Stomach (tissue), 9 donors: ENCODE data around the gene SORCS1. TPM values are rescaled to one million over a fixed set of nuclear protein-coding genes. Genes with fewer than 3 reads are reported as not detected.

Experiments
- DNase-seq, 2 donors: peaks; one replicate each; pipeline versions ENCODE4 v3.0.0 to v3.0.0-alpha.2; 2013 to 2019
- H3K27ac ChIP-seq, 5 donors: fragments of 200-600 bp in 4 of 5; sonication (generic) in 4 of 5; one replicate each; pipeline ENCODE4 v1.5.1; 2013 to 2019; ENCODE audit warnings: mild to moderate bottlenecking in 1 of 5, moderate library complexity in 1 of 5
- H3K27me3 ChIP-seq, 3 donors: fragments of 200-600 bp; sonication (generic); one replicate each; pipeline ENCODE4 v1.5.1; 2017 to 2019; ENCODE audit warnings: mixed run types in 1 of 3
- H3K36me3 ChIP-seq, 4 donors: fragments of 200-600 bp; sonication (generic); 1 replicate in 3 of 4; 2 replicates in 1 of 4; pipeline ENCODE4 v1.5.1; 2016 to 2019
- H3K4me1 ChIP-seq, 4 donors: fragments of 200-600 bp; sonication (generic); one replicate each; pipeline ENCODE4 v1.5.1; 2016 to 2019
- H3K4me3 ChIP-seq, 4 donors: fragments of 200-600 bp; sonication (generic) in 3 of 4; one replicate each; pipeline ENCODE4 v1.5.1; 2016 to 2019; ENCODE audit warnings: mild to moderate bottlenecking in 1 of 4
- H3K9me3 ChIP-seq, 4 donors: fragments of 200-600 bp; sonication (generic); one replicate each; pipeline ENCODE4 v1.5.1; 2016 to 2019
- EP300 ChIP-seq: sonication (generic); formaldehyde crosslinking; IDR thresholded peaks from one replicate; pipeline ENCODE4 v1.6.1; 2017; ENCODE audit warnings: antibody characterized with exemption
- POLR2A ChIP-seq, 4 donors: fragments of 450-650 bp; IDR thresholded peaks; one replicate each; pipeline ENCODE4 v1.6.1; 2016; ENCODE audit warnings: antibody characterized with exemption in 4 of 4, control low read depth in 2 of 4, mild to moderate bottlenecking in 1 of 4, moderate library complexity in 1 of 4
- POLR2AphosphoS5 ChIP-seq, 3 donors: sonication (generic); formaldehyde crosslinking; IDR thresholded peaks; one replicate each; pipeline ENCODE4 v1.6.1; 2016; ENCODE audit warnings: antibody characterized with exemption in 3 of 3
- WGBS, 5 donors: extraction: QIAGEN DNeasy Blood & Tissue Kit in 3 of 5; methylation state at CpG; one replicate each; pipeline versions ENCODE4 v1.1.5 to v1.1.7; 2013 to 2018; 5-methylcytosine and 5-hydroxymethylcytosine counted together
- intact Hi-C: fragments of 100-400 bp; cut with DNase I; formaldehyde crosslinking; loops from one replicate; pipeline ENCODE4 v1.15.1; 2023; ENCODE audit warnings: low total_unique reads
- polyA plus RNA-seq, 3 donors: library from polyadenylated mRNA; stranded (reverse); fragments of 200-250 nt; gene quantifications; one replicate each; pipeline ENCODE4 v1.2.3, GENCODE V29; 2013
- total RNA-seq, 5 donors: library from RNA; depleted of rRNA; stranded (reverse); fragments of >200 nt; gene quantifications; one replicate each; pipeline versions ENCODE4 v1.1.0 to v1.2.3, GENCODE V29; 2014 to 2016
- TF ChIP-seq, protein P1 (sequence below), 7 experiments: fragments of 450-650 bp in 4 of 7; fragments of 200-600 bp in 3 of 7; sonication (generic) in 3 of 7; IDR thresholded peaks; one replicate each; pipeline ENCODE4 v1.5.1; 2016 to 2019; ENCODE audit warnings: antibody characterized with exemption in 7 of 7, control low read depth in 2 of 7, mild to moderate bottlenecking in 1 of 7
- donor health status: healthy with polysubstance abuse.
- donor health status: Bipolar disorder and iron deficiency.
- donor health status: healthy.

SORCS1 gene
- total and polyA plus RNA-seq, 8 donors, result 0.25 to 10.1 (median 0.69) TPM

DNA sequence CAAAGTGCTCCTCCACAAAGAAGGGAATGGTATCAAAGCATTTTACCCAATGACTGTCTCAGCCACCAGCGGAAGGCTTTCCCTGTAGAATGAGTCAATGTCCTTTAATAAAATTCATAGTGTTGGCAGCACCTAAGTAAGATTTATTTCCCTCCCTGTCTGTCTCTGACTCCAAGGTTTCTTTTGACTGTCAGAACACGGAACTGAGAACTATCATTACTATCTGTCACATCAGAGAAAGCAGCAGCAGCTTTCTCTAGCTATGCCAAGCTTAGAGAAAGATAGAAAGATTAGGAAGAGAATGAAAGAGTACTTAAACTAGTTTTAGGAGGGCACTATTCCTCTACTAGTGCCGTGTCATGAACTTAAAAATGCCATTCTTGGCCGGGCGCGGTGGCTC, 400.1 kb downstream of the SORCS1 start:
- Histone ChIP-seq H3K4me3 (no peak overlapping the region), H3K27me3 (no peaks in the 10 kb centered on the region), H3K9me3 (no peaks in the 10 kb centered on the region), H3K36me3 (no peaks in the 10 kb centered on the region), H3K27ac (no peak overlapping the region), H3K4me1 (no peaks in the 10 kb centered on the region)
- intact Hi-C loops, result no loop called here
- TF ChIP-seq POLR2AphosphoS5 (IDR thresholded peaks at IDR 0.05), result no peak
- TF ChIP-seq POLR2A (IDR thresholded peaks at IDR 0.05), result no peak
- TF ChIP-seq, protein P1, sequence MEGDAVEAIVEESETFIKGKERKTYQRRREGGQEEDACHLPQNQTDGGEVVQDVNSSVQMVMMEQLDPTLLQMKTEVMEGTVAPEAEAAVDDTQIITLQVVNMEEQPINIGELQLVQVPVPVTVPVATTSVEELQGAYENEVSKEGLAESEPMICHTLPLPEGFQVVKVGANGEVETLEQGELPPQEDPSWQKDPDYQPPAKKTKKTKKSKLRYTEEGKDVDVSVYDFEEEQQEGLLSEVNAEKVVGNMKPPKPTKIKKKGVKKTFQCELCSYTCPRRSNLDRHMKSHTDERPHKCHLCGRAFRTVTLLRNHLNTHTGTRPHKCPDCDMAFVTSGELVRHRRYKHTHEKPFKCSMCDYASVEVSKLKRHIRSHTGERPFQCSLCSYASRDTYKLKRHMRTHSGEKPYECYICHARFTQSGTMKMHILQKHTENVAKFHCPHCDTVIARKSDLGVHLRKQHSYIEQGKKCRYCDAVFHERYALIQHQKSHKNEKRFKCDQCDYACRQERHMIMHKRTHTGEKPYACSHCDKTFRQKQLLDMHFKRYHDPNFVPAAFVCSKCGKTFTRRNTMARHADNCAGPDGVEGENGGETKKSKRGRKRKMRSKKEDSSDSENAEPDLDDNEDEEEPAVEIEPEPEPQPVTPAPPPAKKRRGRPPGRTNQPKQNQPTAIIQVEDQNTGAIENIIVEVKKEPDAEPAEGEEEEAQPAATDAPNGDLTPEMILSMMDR (IDR thresholded peaks at IDR 0.05), result no peak
- 87 to 92% (median 89%) methylated on average over 6 of the region's 6 CpGs for WGBS, 5 donors
- DNase-seq, result no peak

DNA sequence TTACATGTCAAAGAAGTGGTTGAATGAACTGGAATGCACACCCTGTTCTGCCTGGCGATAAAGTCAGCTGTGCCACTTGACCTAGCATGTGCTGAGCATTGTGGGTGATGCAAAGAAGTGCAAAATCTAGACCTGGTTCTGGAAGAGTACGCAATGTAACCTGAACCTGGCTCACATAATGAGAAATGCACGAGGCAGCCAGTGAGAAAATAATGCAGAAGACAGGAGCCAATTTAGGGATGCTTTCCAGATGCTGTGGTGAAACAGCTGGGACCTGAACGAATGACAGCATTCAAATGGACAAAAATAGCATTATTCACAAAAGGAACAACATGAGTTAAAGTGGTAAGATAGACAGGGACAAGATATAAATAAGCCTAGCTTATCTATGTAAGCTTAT, 402.6 kb downstream of the SORCS1 start:
- TF ChIP-seq POLR2AphosphoS5 (IDR thresholded peaks at IDR 0.05), result no peak
- TF ChIP-seq EP300, result no peak
- no peak for TF ChIP-seq POLR2A (IDR thresholded peaks at IDR 0.05)
- TF ChIP-seq, protein P1 (IDR thresholded peaks at IDR 0.05), result no peak
- H3K27me3 ChIP-seq, result no peaks in the 10 kb centered on the region
- DNase-seq, result peak in 1 of 2 donors; percentile 37
- no peaks in the 10 kb centered on the region for H3K9me3 ChIP-seq
- no peak overlapping the region for H3K4me3 ChIP-seq
- no peak overlapping the region for H3K27ac ChIP-seq
- WGBS, 5 donors, result 58 to 68% (median 65%) methylated on average over 4 of the region's 4 CpGs
- intact Hi-C loops, result no loop called here
- H3K4me1 ChIP-seq, result no peaks in the 10 kb centered on the region
- no peaks in the 10 kb centered on the region for H3K36me3 ChIP-seq

DNA sequence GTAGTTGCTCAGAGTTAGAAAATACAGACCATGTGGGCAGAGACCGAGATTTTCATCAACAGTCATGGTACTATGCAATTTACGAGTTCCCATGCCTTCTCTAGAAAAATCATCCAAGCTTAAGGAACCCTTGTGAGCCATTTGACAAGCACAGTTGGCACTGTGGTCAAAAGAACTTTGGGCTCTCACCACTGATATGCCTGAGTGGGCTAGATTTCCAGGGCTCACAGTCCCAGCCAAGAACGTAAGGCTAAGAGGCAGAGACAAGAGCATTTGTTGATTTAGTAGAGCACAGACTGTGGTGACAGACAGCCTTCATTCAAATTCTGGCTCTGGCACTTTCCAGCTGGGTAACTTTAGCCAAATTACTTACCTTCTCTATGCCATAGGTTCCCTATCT, 407.0 kb downstream of the SORCS1 start:
- WGBS, 5 donors, result 62 to 73% (median 67%) methylated on average over 3 of the region's 3 CpGs
- no peak for TF ChIP-seq POLR2A (IDR thresholded peaks at IDR 0.05)
- TF ChIP-seq, protein P1 (IDR thresholded peaks at IDR 0.05), result no peak
- no peak for TF ChIP-seq EP300
- TF ChIP-seq POLR2AphosphoS5 (IDR thresholded peaks at IDR 0.05), result no peak
- Histone ChIP-seq H3K4me3 (no peak overlapping the region), H3K27me3 (no peaks in the 10 kb centered on the region), H3K4me1 (no peaks in the 10 kb centered on the region), H3K9me3 (no peaks in the 10 kb centered on the region), H3K27ac (no peak overlapping the region), H3K36me3 (no peaks in the 10 kb centered on the region)
- intact Hi-C loops, result no loop called here
- DNase-seq, result no peak

DNA sequence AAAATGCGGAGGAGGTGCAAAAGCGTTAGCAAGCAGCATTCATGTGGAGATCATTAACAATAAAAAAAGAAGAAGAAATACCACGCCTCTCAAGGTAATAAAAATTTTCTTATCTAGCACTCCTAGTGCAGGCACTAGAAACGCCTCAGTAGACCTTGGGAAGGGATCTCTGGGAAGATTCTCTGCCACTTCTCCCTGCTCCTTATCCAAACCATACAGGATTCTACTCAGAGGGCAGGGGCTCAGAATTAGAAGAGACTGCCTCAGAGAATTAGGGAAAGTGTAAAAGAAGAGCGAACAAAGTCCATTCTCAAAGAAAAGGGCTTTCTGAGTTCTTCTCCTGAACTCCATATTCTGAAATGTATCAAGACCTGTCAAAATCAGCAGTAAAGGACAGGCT, 413.4 kb downstream of the SORCS1 start:
- Histone ChIP-seq H3K36me3 (no peaks in the 10 kb centered on the region), H3K27ac (no peak overlapping the region), H3K4me1 (no peaks in the 10 kb centered on the region), H3K9me3 (no peaks in the 10 kb centered on the region), H3K4me3 (no peak overlapping the region), H3K27me3 (no peaks in the 10 kb centered on the region)
- intact Hi-C loops, result no loop called here
- TF ChIP-seq, protein P1 (IDR thresholded peaks at IDR 0.05), result no peak
- WGBS, 5 donors, result 71 to 81% (median 79%) methylated on average over 5 of the region's 5 CpGs
- DNase-seq, result no peak

DNA sequence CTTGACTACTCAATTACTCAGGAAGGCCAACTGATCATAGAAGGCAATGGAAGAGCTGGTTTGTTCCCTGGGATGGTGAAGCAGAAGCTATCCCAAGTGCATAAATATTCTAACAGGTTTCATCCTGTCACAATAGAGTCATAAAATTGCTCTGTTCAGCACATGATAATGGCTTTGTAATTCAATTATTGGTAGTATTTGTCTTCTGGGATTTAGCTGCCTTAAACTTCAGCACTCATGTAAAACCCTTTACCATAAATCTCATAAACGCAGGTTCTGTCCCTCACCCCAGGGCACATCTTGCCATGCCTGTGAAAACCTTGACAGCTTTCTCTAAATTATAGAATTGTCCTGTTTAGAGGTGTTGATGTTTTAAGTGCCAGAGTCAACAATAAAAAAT, 417.6 kb downstream of the SORCS1 start:
- DNase-seq, result no peak
- Histone ChIP-seq H3K9me3 (no peaks in the 10 kb centered on the region), H3K27me3 (no peaks in the 10 kb centered on the region), H3K4me1 (no peaks in the 10 kb centered on the region), H3K4me3 (no peak overlapping the region), H3K27ac (no peak overlapping the region), H3K36me3 (no peaks in the 10 kb centered on the region)
- intact Hi-C loops, result no loop called here
- WGBS, 5 donors, result 58 to 90% (median 81%) methylated on average over 1 of the region's 1 CpG
- TF ChIP-seq EP300 (no peak), POLR2A (IDR thresholded peaks at IDR 0.05) (no peak), POLR2AphosphoS5 (IDR thresholded peaks at IDR 0.05) (no peak)
- TF ChIP-seq, protein P1 (IDR thresholded peaks at IDR 0.05), result no peak
